Lung (tissue), 12 donors: ENCODE results near the gene THSD7A. TPM values are rescaled to one million over a fixed set of nuclear protein-coding genes. Genes with fewer than 3 reads are reported as not detected.

Experiments
- ATAC-seq: fragments of 200-7000 bp; cut with Tn5 transposase; one replicate; pipeline ENCODE4 v1.9.1; 2020; ENCODE audit warnings: moderate number of reproducible peaks; ENCODE audit not compliant: insufficient read depth, low FRiP score
- DNase-seq, 3 donors: peaks; one replicate each; pipeline ENCODE4 v3.0.0-alpha.2; 2013 to 2017
- H3K27ac ChIP-seq, 2 donors: one replicate each; pipeline ENCODE4 v1.5.1; 2013; ENCODE audit warnings: mild to moderate bottlenecking in 2 of 2, moderate library complexity in 2 of 2, control low read depth in 1 of 2, inconsistent platforms in 1 of 2, low read depth in 1 of 2, low read length in 1 of 2
- H3K27me3 ChIP-seq, 3 donors: one replicate each; pipeline ENCODE4 v1.5.1; 2013; ENCODE audit warnings: low read length in 2 of 3; ENCODE audit not compliant: control insufficient read depth in 3 of 3, insufficient read depth in 3 of 3
- H3K36me3 ChIP-seq, 4 donors: one replicate each; pipeline ENCODE4 v1.5.1; 2013; ENCODE audit warnings: low read length in 4 of 4, mild to moderate bottlenecking in 1 of 4, moderate library complexity in 1 of 4; ENCODE audit not compliant: control insufficient read depth in 4 of 4, insufficient read depth in 4 of 4
- H3K4me1 ChIP-seq, 5 donors: one replicate each; pipeline ENCODE4 v1.5.1; 2013; ENCODE audit warnings: low read length in 5 of 5, mild to moderate bottlenecking in 2 of 5, moderate library complexity in 1 of 5; ENCODE audit not compliant: control insufficient read depth in 5 of 5, insufficient read depth in 5 of 5
- H3K4me3 ChIP-seq: one replicate; pipeline ENCODE4 v1.5.1; 2013; ENCODE audit warnings: mild to moderate bottlenecking, control low read depth, moderate library complexity
- H3K9ac ChIP-seq, 2 donors: one replicate each; pipeline ENCODE4 v1.5.1; 2013; ENCODE audit warnings: low read length in 2 of 2, control low read depth in 1 of 2; ENCODE audit not compliant: insufficient read depth in 1 of 2
- H3K9me3 ChIP-seq, 4 donors: one replicate each; pipeline ENCODE4 v1.5.1; 2013; ENCODE audit warnings: low read length in 3 of 4, mild to moderate bottlenecking in 1 of 4, moderate library complexity in 1 of 4; ENCODE audit not compliant: control insufficient read depth in 4 of 4, insufficient read depth in 3 of 4
- WGBS, 2 donors: extraction: QIAGEN DNeasy Blood & Tissue Kit; methylation state at CpG; one replicate each; pipeline ENCODE4 v1.1.7; 2013; 5-methylcytosine and 5-hydroxymethylcytosine counted together
- polyA plus RNA-seq, 2 donors: library from polyadenylated mRNA; stranded (reverse); fragments of 200-250 nt; gene quantifications; one replicate each; pipeline ENCODE4 v1.2.1, GENCODE V29; 2013
- total RNA-seq, 2 donors: library from RNA; depleted of rRNA in 1 of 2; stranded (reverse); fragments of >200 nt in 1 of 2; gene quantifications; one replicate each; pipeline ENCODE4 v1.2.1, GENCODE V29; 2014 to 2021
- TF ChIP-seq, protein P1 (sequence below): IDR thresholded peaks from 2 replicates; pipeline ENCODE4 v1.5.1; 2012; ENCODE audit warnings: mild to moderate bottlenecking; ENCODE audit errors: control extremely low read depth, extremely low read depth
- donor health status: control.
- donor health status: control.
- donor health status: Bipolar disorder and iron deficiency.
- donor health status: healthy.
- donor health status: DM: yes; HTN: yes; CAD: no.

Gene THSD7A
- total and polyA plus RNA-seq, 4 donors, result 0.53 to 12.1 (median 4.5) TPM

GRCh38 chr7:11753433-11753832, 78.6 kb downstream of the THSD7A start:
- Histone ChIP-seq H3K9me3 (peaks cover 0 to 4% (median 0%) of the 10 kb centered on the region in 4 donors), H3K27me3 (no peaks in the 10 kb centered on the region), H3K9ac (no peak overlapping the region), H3K4me1 (no peaks in the 10 kb centered on the region), H3K27ac (no peak overlapping the region), H3K4me3 (no peak overlapping the region), H3K36me3 (no peaks in the 10 kb centered on the region)
- TF ChIP-seq, protein P1, sequence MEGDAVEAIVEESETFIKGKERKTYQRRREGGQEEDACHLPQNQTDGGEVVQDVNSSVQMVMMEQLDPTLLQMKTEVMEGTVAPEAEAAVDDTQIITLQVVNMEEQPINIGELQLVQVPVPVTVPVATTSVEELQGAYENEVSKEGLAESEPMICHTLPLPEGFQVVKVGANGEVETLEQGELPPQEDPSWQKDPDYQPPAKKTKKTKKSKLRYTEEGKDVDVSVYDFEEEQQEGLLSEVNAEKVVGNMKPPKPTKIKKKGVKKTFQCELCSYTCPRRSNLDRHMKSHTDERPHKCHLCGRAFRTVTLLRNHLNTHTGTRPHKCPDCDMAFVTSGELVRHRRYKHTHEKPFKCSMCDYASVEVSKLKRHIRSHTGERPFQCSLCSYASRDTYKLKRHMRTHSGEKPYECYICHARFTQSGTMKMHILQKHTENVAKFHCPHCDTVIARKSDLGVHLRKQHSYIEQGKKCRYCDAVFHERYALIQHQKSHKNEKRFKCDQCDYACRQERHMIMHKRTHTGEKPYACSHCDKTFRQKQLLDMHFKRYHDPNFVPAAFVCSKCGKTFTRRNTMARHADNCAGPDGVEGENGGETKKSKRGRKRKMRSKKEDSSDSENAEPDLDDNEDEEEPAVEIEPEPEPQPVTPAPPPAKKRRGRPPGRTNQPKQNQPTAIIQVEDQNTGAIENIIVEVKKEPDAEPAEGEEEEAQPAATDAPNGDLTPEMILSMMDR, result no peak
- peak; percentile 31 to 65 (median 58) for DNase-seq
- no peak for ATAC-seq

GRCh38 chr7:11751807-11752389, 80.1 kb downstream of the THSD7A start:
- no peak overlapping the region for H3K4me3 ChIP-seq
- no peaks in the 10 kb centered on the region for H3K36me3 ChIP-seq
- TF ChIP-seq, protein P1, result no peak
- H3K4me1 ChIP-seq, result no peaks in the 10 kb centered on the region
- no peaks in the 10 kb centered on the region for H3K27me3 ChIP-seq
- H3K9ac ChIP-seq, result no peak overlapping the region
- WGBS, 2 donors, result 75 to 84% methylated on average over 8 of the region's 8 CpGs
- ATAC-seq, result no peak
- H3K9me3 ChIP-seq, result peaks cover 0 to 4% (median 0%) of the 10 kb centered on the region in 4 donors
- H3K27ac ChIP-seq, result no peak overlapping the region
- no peak for DNase-seq

DNA sequence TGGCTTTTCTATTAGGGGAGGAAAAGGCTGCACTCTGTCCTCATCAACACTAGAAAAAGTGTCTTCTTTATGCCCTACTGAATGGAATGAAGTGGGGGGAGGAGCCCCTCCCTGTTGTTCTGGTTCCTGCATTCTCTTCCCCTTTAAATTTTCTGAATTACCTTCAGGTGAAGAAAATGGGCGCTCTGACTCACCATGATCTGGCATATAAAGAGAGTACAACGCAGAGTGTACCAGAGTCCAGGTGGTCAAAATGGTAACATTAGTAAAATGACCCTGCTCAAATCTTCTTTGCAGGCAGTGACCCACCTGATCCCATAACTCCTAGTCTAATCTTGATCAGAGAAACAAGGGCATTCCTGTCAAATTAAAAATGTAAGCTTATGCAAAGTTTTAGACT, 80.7 kb downstream of the THSD7A start:
- H3K36me3 ChIP-seq, result no peaks in the 10 kb centered on the region
- peaks cover 0 to 4% (median 0%) of the 10 kb centered on the region in 4 donors for H3K9me3 ChIP-seq
- DNase-seq (no peak), ATAC-seq (no peak)
- H3K4me1 ChIP-seq, result no peaks in the 10 kb centered on the region
- TF ChIP-seq, protein P1, result no peak
- no peak overlapping the region for H3K9ac ChIP-seq
- no peak overlapping the region for H3K4me3 ChIP-seq
- WGBS, 2 donors, result 92 to 95% methylated on average over 2 of the region's 2 CpGs
- H3K27ac ChIP-seq, result no peak overlapping the region
- H3K27me3 ChIP-seq, result no peaks in the 10 kb centered on the region

DNA sequence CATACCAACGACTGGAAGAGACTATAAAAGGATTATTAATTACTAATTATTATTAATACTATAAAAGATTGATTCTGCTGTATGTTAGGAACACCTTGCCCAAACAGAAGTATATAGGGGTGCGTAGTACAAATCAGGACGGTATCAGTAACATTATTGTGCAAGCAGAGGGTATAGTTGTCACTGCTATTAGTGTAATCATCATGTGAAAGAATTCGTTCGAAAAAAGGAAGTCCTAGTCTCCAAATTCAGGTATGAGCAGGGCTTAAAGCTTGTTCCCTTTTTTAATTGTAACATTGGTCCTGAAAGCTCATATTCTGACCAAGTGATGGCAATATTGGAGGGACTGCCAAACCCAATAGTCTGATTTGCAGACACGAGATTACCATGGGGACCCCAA, 81.8 kb downstream of the THSD7A start:
- WGBS, 2 donors, result 46 to 72% methylated on average over 6 of the region's 6 CpGs
- Histone ChIP-seq H3K9me3 (peaks cover 0 to 4% (median 0%) of the 10 kb centered on the region in 4 donors), H3K36me3 (no peaks in the 10 kb centered on the region), H3K27me3 (no peaks in the 10 kb centered on the region), H3K9ac (no peak overlapping the region), H3K4me3 (no peak overlapping the region), H3K4me1 (no peaks in the 10 kb centered on the region), H3K27ac (no peak overlapping the region)
- DNase-seq, result no peak
- ATAC-seq, result no peak
- TF ChIP-seq, protein P1, result no peak
